HG03039 (cell line): ENCODE measurements around the gene PPP1R37.

Experiments
- ATAC-seq: cut with Tn5 transposase; IDR thresholded peaks from one replicate; pipeline ENCODE4 v1.9.1; 2021; ENCODE audit warnings: mild to moderate bottlenecking, moderate library complexity; ENCODE audit not compliant: unreplicated experiment

The PPP1R37 gene

DNA sequence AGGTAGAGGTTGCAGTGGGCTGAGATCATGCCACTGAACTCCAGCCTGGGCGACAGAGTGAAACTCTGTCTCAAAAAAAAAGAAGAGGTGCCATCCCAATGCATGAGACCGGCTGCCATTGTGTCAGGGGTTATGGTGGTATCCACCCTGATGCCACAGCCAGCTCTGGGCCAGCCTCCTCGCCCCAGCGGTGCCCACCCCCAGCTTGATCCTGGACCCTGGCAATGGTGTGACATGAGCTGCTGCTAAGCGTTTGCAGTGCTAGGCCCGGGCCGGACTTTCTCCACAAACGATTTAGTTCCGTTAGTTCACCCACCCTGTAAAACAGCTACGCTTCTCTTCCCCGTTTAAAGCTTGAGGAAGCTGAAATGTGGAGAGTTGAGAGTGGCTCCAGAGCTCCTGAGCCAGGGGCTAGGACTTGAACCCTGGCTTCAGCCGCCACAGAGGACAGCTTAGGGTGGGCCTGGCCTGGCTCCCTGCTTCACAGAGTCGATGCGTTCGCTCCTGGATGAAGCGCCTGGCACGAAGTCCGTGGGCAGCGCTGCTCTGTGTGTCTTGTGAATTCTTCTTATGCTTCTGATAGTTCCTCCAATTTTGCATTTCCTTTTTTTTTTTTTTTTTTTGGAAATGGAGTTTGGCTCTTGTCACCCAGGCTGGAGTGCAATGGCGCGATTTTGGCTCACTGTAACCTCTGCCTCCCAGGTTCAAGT, 42.4 kb downstream of the PPP1R37 start:
- ATAC-seq, result no peak

DNA sequence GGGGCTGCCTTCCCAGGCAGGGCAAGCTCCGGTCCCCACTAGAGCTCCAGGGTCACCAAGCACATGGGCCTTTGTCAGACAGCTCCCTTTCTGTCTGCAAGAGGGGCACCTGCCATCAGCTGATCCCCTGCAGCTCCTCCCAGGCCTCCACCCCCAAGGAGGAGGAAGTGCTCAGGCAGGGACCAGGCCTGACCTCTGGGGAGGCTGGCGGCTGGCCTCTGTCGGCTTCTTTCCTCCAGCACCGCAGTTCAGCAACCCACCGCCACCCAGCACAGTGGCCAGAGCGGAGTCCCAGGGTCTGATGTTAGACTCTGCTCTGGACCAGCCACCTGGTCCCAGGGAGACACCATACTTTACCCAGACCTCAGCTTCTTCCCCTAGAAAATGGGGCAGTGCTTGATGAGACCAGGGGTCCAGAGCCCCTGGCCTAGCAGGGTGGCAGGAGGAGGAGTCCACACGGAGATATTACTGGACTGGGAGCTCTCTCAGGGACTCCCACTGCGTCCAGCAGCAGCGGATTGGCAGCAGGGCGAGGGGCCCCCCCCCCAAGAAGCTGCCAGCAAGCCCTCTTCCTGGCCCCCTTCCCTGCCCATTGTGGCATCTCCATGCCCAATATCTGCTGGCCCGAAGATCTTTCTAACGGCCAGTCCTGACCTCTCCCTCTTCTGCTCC, 43.7 kb downstream of the PPP1R37 start:
- ATAC-seq, result no peak

DNA sequence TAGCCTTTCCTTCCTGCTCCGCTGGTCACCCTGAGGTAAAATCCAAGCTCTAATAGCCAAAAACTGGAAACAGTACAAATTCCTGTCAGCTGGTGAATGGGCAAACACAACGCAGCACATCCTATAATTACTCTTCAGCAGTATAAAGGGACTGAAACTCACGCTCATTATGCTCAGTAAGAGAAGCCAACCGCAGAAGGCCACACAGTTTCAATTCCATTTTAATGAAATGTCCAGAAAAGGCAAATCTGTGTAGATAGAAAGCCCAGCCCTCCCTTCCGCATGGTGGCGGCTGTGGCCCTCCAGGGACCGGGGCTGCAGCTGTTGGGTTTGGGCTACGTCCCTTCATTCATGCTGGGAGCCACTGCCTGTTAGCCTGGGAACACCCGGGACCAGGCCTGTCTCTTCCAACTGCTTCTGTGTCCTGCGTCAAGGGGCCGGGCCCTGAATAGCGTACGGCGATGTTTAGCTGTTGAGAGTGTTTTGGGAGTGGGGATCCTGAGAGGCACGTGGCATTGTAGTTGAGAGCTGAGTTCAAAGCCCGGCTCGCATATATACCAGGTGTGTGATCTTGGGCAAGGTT, 44.3 kb downstream of the PPP1R37 start:
- ATAC-seq, result peak; percentile 48

DNA sequence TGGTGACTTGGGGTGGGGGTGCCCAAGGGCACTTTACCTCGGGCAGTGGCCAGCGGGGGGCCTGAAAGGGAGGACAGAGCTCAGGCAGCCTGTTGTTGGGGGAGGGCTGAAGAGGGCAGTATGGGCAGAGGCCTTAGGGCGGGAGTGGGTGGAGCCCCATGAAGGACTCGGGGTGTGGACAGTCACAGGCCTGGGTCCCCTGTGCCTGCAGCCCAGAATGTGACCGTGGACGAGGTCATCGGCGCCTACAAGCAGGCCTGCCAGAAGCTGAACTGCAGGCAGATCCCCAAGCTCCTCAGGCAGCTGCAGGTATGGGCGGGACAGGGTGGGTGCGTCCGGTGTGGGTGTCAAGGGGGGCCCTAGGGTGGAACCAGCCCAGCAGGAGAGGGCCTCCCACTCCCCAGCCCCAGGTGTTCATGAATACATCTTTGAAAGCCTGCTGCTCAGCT, 45.3 kb downstream of the PPP1R37 start:
- no peak for ATAC-seq

DNA sequence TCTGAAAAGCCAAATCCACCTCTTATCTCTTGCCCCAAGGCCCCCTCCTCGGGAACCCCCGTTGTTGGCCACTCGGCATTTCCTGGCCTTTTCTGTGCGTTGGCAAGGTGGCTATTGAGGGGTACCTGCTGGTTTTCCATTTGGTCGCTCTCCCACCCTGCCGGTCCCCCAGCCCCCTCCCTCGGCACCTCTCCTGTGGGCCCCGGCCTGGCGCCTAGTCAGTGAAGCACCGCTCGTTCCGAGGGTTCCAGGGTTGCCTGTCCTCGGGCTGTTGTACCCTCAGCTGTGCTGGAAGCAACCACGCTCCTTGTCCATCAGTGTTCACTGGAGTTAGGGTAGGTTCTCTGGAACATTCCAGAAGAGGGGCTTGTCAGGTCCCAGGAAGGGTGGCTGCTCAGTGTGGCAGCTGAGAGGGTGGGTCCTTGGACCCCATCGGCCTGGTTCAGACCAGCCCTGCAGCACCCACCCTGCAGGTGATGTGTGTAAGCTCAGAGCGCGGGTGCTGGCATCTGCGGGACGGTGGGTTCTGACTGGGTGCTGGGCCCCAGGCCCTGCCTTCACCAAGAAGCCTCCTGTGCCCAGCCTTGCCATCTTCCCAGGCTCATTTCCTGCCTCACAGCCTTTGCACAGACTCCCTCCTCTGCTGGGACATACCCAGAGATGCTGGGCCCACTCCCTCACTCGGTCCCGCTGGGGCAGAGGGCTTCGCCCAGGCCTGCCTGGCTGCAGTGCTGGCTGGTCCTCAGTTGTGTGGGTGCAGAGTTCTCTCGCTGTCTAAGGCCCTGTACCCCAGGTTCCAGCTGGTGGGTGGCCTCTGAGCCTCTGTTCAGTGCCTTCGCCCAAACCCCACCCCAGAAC, 46.5 kb downstream of the PPP1R37 start:
- ATAC-seq, result no peak

DNA sequence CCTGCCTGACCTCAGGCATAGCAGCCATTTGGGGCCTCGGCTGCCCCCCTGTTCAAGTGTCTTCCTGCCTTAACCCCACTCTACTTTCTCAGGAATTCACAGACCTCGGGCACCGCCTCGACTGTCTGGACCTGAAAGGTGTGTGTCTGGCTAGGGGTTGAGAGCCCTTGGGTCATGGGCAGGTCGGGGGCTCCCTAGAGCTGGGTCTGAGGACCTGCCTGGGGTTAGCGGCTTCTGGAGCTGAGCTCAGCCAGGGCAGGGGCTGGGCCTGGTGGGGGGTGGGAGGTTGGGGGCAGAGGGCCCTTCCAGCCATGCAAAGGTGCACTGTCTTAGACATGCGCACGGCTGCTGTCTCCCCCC, 47.1 kb downstream of the PPP1R37 start:
- ATAC-seq, result no peak

DNA sequence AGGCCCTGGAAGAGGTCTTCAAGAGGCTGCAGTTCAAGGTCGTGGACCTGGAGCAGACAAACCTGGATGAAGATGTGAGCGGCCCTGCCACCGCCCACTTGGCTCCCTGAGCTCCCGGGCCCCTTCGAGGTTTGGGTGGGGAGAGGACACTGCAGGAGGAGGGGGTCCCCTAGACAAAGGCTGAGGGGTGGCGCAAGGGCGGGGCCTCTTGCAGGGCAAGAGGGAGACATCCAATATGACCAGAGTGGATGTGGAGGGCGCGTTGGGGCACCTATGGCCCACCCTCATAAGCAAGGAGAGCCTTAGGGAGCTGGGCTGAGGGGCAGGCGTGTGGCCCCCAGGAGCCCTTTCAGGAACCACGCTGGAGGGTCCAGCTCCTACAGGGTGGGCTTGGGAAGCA, 47.6 kb downstream of the PPP1R37 start:
- ATAC-seq, result no peak

DNA sequence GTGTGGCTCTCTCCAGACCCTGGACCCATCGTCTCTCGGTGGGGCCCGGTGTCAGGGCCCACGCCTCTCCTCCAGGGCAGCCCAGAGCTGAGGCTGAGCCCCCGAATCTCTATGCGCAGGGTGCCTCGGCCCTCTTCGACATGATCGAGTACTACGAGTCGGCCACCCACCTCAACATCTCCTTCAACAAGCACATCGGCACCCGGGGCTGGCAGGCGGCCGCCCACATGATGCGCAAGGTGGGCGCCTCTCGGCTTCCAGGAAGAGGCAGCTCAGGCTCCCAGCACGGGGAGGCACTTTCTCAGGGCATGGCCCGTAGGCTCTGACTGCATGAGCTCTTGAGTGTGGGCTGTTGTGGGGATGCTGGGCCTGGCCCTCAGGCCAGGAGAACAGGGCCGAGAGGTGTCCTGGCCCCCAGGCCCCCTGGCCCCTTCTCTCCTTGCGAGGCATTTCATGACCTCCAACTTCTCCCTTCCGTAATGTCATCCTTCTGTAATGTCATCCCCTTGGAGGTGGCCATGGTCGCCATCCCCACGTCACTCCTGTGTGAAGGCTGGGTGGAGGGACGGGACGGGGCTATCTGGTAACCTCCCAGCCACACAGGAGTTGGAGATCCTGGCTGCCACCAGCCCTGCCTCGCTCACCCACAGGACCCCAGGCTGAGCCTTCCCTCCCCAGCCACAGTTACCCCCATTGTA, 48.4 kb downstream of the PPP1R37 start:
- no peak for ATAC-seq

DNA sequence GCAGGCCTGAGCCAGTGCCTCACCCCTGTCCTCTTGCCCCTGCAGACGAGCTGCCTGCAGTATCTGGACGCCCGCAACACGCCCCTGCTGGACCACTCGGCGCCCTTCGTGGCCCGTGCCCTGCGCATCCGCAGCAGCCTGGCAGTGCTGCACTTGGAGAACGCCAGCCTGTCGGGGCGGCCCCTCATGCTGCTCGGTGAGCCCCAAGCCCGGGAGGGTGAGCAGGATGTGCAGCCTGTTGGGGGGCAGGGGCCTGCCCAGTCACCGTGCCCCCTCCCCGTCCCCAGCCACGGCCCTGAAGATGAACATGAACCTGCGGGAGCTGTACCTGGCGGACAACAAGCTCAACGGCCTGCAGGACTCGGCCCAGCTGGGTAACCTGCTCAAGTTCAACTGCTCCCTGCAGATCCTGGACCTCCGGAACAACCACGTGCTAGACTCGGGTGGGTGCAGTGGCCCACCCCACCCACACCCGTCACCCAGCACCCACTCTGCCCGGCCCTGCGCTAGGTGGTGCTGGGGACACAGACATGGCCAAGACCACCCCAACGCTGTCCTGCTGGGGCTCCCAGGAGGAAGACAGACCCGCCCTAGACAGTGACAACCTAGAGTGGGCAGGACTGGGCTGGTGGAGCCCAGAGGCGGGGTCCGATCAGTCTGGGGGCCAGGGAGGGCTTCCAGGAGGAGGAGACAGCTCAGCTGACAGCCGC, 49.2 kb downstream of the PPP1R37 start:
- no peak for ATAC-seq

DNA sequence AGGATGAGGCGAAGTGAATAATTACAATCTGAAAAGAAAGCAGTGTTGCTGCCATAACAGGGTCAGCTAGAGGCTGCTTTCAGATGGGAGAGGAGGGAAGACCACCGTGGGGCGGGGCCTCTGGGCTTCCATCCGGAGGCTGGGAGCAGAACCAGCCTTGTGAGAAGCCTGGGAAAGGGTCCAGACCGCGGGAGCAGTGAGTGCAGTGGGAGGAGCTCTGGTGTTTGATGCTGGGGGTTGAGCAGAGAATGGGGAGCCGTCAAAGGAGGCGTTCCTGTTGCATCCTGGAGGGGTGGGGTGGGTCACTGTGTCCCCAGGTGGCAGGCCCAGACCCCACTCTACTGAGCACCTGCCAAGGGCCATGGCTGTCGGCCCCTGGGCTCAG, 49.7 kb downstream of the PPP1R37 start:
- no peak for ATAC-seq

DNA sequence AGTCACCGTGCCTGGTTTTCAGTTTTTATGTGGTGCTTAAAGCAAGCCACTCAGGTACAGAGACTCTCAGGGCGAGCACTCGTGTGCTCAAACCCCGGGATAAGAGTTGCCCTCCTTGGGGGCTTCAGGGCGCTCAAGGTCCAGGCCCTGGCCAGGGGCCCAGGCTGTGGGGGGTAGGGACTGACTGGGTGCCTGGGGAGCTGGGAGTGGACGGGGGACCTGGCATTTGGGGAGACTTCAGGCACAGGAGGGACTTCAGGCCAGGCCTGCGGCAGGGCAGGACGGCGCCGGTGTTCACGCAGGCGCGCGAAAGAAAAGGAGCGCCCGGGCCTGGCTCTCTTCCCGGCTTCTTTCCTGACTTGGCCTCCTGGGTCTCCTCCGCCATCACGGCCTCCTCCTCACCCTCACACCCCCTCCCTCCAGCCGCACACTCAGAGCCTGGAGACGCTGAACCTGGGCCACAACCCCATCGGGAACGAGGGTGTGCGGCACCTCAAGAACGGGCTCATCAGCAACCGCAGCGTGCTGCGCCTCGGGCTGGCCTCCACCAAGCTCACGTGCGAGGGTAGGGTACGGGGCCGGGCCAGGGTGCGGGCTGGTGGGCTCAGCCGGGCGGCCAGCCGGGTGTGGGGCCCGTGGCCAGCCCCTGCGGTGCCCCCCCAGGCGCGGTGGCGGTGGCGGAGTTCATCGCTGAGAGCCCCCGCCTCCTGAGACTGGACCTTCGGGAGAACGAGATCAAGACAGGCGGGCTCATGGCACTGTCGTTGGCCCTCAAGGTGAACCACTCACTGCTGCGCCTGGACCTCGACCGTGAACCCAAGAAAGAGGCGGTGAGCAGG, 51.7 kb downstream of the PPP1R37 start:
- no peak for ATAC-seq

DNA sequence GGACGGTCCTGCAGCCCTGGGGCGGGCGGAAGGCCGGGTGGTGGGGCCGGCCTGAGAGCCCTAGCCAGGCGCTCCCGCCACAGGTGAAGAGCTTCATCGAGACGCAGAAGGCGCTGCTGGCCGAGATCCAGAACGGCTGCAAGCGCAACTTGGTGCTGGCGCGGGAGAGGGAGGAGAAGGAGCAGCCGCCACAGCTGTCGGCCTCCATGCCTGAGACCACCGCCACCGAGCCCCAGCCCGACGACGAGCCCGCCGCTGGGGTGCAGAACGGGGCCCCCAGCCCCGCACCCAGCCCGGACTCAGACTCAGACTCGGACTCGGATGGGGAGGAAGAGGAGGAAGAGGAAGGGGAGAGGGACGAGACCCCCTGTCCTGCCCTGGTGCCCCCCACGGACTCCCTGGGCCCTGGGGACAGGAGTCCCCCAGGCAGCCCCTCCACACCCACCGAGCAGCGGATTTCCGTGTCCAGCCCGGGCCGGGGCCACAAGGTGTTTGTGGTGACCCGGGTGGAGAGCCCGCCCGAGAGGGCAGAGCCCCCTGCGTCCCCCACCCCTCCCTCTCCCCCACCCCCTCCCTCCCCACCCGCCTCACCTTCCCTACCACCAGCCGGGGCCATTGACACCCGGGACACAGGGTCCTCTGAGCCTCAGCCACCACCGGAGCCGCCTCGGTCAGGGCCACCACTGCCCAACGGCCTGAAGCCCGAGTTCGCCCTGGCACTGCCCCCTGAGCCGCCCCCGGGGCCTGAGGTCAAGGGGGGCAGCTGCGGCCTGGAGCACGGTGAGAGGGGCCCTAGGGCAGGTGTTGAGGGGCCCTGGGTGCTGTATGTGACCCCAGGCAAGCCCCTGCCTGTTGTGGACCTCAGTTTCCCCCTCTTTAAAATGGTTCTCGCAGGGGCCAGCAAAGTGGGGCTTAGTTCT, 52.6 kb downstream of the PPP1R37 start:
- no peak for ATAC-seq

DNA sequence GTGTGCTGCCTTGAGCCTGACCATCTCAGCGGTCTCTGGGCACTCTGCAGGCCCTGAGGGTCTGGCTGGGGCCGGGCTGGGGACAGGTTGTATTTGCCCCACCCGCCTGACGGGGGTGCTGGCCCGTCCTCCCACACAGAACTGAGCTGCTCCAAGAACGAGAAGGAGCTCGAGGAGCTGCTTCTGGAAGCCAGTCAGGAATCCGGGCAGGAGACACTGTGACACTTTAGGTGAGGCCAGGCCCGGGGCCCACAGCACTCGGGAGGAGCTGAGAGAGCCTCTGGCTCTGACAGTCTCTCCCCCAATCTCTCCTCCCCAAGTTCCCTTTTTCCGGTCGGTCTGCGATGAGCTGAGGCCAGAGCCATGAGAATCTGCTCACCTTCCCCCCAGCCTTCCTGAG, 53.3 kb downstream of the PPP1R37 start:
- no peak for ATAC-seq

DNA sequence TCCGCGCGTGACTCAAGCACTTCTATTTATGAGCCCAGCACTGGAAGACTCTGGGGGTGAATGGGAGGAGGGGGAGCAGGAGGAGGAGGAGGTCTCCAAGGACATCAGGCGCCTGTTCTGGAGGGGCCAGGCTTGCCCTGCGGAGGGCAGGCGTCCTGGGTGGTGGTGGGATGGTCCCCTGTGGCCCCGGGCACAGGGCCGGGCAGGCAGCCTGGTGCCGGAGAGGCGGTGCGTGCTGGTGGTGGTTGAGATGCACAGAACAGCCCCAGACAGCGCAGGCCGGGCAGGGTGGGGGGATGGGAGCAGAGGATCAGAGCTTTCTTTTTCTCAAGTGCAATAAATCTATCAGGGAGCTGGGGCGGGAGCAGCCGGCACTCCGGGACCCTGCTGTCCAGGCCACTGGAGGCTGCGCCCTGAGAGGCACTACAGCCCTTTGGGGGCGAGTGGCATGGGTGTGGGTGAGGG, 53.8 kb downstream of the PPP1R37 start:
- ATAC-seq, result no peak

DNA sequence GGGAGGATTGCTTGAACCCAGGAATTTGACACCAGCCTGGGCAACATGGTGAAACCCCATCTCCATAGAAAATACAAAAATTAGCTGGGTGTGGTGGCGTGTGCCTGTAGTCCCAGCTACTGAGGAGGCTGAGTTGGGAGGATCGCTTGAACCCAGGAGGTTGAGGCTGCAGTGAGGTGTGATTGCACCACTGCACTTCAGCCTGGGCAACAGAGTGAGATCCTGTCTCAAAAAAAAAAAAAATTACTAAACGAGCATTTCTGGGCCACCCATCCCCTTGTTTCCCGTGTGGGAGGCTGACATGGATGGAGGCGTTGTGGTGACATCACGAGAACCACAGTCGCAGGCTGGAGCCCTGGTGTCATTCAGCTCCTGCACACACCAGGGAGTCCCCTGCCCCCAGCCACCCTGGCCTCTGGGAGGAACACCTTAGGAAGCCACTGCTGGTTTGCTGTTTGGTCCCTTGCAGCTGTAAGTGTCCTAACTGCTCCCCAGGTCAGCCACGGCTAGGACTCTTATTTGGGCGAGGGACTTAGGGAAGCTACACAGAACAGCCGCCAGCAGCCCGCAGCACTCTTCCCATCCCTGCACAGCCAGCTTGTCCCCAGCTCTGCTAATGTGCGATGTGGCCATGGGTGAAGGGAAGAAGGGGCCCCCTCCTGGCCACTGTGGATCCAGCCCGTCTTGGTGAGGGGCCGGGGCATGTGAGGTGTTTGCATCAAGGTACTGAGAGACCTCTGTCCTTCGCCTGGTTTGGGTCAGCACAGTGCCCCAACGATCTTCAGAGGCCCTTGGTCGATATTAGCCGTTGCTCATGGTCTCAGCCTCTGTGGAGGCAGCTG, 55.1 kb downstream of the PPP1R37 start:
- ATAC-seq, result no peak

DNA sequence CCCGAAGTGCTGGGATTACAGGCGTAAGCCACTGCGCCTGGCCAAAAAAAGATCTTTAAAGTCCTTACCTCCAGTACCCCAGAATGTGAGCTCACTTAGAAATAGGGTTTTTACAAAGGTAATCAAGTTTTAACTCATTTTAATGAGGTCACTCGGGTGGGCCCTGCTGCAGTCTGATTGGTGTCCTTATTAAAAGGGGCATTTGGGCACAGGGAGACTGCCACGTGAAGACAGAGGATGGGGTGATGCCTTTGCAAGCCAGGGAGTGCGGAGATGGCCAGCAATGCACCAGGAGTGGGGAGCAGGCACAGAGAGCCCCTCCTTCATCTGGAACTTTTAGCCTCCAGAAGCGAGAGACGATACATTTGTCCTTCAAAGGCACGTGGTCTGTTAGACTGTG, 56.1 kb downstream of the PPP1R37 start:
- no peak for ATAC-seq

DNA sequence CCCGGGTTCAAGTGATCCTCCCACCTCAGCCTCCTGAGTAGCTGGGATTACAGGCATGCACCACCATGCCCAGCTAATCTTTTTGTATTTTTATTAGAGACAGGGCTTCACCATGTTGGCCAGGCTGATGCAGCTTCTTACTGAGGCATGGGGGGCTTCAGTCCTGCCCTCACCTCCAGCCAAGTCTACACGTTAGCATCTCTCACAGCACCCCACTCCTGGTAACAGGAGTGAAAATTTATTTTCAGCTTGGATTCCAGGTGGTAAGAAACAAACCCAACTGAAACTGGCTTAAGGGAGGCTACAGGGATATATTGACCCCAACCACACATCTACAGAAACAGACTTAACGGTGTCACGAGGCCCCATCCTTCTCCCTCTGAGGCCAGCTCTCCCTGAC, 57.2 kb downstream of the PPP1R37 start:
- ATAC-seq, result no peak
